ENCODE results near the gene C17orf50.

C17orf50 gene

DNA sequence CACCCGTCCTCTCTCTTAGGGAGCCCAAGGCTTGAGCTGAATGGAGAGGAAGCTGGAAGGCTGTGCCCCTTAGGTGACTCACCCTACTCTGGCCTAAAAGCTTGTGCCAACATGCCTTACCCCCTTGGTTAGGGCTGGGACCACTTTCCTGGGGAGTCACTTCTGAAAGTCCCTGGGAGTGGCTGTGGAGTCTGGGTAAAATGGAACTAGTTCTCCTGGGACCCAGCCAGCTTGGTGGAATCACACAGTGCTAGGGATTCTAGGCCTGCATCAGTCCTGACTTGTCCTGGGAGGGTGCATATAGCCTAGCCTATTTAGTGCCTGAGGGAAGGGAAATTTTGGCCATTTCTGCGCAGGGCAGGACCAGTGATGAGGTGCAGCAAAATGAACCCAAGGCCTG is 24.2 kb downstream of the C17orf50 start:
- Histone ChIP-seq H3K27ac (peak overlapping the region; percentile 44 to 79), H3K4me3 (no peak overlapping the region)

GRCh38 chr17:35786941-35787432 is 26.3 kb downstream of the C17orf50 start:
- no peak overlapping the region for H3K4me3 ChIP-seq
- TF ChIP-seq, protein P1, sequence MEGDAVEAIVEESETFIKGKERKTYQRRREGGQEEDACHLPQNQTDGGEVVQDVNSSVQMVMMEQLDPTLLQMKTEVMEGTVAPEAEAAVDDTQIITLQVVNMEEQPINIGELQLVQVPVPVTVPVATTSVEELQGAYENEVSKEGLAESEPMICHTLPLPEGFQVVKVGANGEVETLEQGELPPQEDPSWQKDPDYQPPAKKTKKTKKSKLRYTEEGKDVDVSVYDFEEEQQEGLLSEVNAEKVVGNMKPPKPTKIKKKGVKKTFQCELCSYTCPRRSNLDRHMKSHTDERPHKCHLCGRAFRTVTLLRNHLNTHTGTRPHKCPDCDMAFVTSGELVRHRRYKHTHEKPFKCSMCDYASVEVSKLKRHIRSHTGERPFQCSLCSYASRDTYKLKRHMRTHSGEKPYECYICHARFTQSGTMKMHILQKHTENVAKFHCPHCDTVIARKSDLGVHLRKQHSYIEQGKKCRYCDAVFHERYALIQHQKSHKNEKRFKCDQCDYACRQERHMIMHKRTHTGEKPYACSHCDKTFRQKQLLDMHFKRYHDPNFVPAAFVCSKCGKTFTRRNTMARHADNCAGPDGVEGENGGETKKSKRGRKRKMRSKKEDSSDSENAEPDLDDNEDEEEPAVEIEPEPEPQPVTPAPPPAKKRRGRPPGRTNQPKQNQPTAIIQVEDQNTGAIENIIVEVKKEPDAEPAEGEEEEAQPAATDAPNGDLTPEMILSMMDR (IDR thresholded peaks at IDR 0.05): no peak
- peak overlapping the region; percentile 27 to 60 for H3K27ac ChIP-seq
- no peak for DNase-seq (ENCODE audit: low spot score)

More for the DNA sequence above, 24.2 kb downstream of the C17orf50 start:
- no peak for DNase-seq (ENCODE audit: low spot score)
- TF ChIP-seq, protein P1 (IDR thresholded peaks at IDR 0.05): no peak

DNA sequence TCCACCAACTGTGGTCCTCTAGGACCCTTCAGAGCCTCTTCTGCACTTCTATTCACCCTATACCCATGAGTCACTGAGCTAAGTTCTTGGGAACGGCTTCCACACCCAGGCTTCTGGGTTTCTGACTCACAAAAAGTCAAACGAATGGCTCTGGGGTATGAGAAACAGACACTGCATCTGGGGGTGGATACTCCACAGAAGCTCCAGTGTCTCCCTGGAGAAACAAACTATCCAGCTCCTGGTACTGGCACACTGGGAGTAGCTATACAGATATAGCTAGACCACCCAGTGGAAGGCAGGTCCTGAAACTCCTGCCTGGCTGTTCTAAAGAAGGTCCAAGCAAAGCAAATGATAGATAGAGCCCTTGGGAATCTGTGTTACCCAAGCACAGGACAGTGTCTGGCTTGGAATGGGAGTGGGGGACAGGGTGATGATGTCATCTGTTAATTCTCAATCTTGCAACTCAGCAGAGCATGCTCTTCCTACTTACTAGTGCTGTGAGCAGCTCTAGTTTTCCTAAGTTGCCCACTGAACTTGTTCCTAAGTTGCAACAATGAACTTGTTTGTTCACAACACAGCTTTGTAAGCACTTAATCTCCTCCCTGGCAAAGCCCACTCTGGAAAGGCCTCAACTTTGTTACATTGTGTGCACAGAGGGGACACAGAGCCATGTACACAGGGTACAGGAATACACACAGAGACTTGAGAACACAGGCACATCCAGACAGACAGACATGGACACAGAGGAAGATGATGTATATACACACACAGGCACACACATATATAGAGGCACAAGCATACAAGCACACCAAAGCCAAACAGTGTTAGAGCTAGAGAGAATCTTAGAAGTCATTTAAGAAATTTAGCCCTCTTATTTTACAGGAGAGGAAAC is 28.0 kb downstream of the C17orf50 start:
- H3K4me3 ChIP-seq: peak overlapping the region; percentile 27
- H3K27ac ChIP-seq: peak overlapping the region; percentile 36 to 87
- peak; percentile 74 for DNase-seq (ENCODE audit: low spot score)
- TF ChIP-seq, protein P1 (IDR thresholded peaks at IDR 0.05): no peak

DNA sequence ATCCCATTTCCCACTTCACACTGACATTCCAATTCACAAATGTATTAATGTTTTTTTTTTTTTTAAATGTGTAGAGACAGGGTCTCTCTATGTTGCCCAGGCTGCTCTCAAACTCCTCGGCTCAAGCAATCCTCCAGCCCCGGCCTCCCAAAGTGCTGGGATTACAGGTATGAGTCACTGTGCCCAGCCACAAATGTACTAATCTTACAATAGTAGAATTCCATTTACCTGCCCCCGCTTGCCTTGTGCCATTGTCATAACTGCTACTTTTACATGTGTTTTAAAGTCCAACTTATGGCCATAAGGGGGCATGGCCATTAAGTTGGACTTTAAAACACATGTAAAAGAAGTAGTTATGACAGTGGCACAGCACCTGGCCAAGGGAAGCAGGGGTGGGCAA is 30.2 kb downstream of the C17orf50 start:
- Histone ChIP-seq H3K27ac (no peak overlapping the region), H3K4me3 (no peak overlapping the region)
- TF ChIP-seq, protein P1 (IDR thresholded peaks at IDR 0.05): no peak
- no peak for DNase-seq (ENCODE audit: low spot score)

DNA sequence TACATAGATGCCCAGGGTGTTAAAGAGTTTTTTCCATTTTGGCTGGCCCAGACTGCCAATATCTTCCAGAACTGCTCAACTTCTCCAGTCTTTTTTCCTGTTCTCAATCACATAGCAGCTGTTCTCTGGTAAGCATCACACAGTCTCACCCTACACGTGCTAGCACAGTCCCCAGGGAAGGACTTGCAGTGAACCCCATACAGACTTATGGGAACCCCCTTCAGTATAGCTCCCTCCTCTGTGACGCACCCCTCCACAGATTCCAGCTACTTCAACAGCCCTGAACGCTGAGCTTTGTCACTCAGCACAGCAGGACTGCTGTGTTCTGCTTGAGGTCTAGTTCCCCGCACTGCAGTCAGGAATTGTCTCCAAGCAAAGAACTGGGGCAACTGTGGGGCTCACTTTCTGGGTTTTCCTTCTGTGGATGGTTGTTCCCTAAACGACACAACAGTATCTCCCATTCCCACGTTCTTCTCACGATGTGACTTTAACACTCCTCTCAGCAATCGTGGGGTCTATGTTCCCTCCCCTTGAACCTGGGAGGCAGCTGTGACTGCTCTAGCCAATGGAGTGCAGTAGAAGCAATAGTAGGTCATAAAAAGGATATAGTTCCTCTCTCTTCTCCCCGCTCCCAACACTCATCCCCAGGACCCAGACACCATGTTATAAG is 31.1 kb downstream of the C17orf50 start:
- Histone ChIP-seq H3K27ac (peak overlapping the region in 1 of 2 donors; percentile 54), H3K4me3 (no peak overlapping the region)
- DNase-seq (ENCODE audit: low spot score): no peak
- TF ChIP-seq, protein P1 (IDR thresholded peaks at IDR 0.05): no peak

- H3K4me3 ChIP-seq: peak overlapping the region; percentile 80
- TF ChIP-seq, protein P1 (IDR thresholded peaks at IDR 0.05): no peak
- peak overlapping the region in 1 of 2 donors; percentile 61 for H3K27ac ChIP-seq
- no peak for DNase-seq (ENCODE audit: low spot score)
Observed at GRCh38 chr17:35793257-35793656, 32.6 kb downstream of the C17orf50 start.
